HepG2 (cell line): ENCODE data around the gene GJB5. TPM values are rescaled to one million over a fixed set of nuclear protein-coding genes. Genes with fewer than 3 reads are reported as not detected.

ENCODE experiments used
- AHDC1 ChIP-seq: sonication (generic); formaldehyde crosslinking; IDR thresholded peaks from 2 replicates; pipeline ENCODE4 v1.5.1; 2020; ENCODE audit warnings: mild to moderate bottlenecking, missing genetic modification reagents, borderline replicate concordance
- HCFC1 ChIP-seq: fragments of 150-350 bp; IDR thresholded peaks from 2 replicates; pipeline ENCODE4 v1.6.1; 2014; ENCODE audit warnings: low read depth, low read length
- HHEX ChIP-seq: IDR thresholded peaks from 2 replicates; pipeline ENCODE4 v1.6.1; 2016; ENCODE audit warnings: control low read depth
- HMG20B ChIP-seq: conservative IDR thresholded peaks from 2 replicates; pipeline ENCODE4 v1.6.1; 2016; ENCODE audit warnings: missing genetic modification reagents, missing compliant biosample characterization
- MZF1 ChIP-seq: sonication (generic); formaldehyde crosslinking; IDR thresholded peaks from 2 replicates; pipeline ENCODE4 v1.8.1; 2023; ENCODE audit warnings: mild to moderate bottlenecking, missing genetic modification reagents, borderline replicate concordance
- NCOA5 ChIP-seq: sonication (generic); formaldehyde crosslinking; IDR thresholded peaks from 2 replicates; pipeline ENCODE4 v1.4.0; 2020; ENCODE audit warnings: missing genetic modification reagents
- NRL ChIP-seq: sonication (generic); formaldehyde crosslinking; IDR thresholded peaks from 2 replicates; pipeline ENCODE4 v1.5.0; 2020; ENCODE audit warnings: missing genetic modification reagents, mild to moderate bottlenecking, moderate library complexity, borderline replicate concordance
- SKIL ChIP-seq: sonication (generic); formaldehyde crosslinking; IDR thresholded peaks from 2 replicates; pipeline ENCODE4 v1.8.0; 2022; ENCODE audit warnings: missing genetic modification reagents, mild to moderate bottlenecking, moderate library complexity, borderline replicate concordance
- TEAD3 ChIP-seq: optimal IDR thresholded peaks from 2 replicates; pipeline ENCODE3; 2016; ENCODE audit warnings: borderline replicate concordance
- ZFP82 ChIP-seq: sonication (generic); formaldehyde crosslinking; IDR thresholded peaks from 2 replicates; pipeline ENCODE4 v1.5.1; 2020; ENCODE audit warnings: mild to moderate bottlenecking, missing genetic modification reagents, borderline replicate concordance
- ZNF224 ChIP-seq: sonication (generic); formaldehyde crosslinking; IDR thresholded peaks from 2 replicates; pipeline ENCODE4 v1.5.0; 2020; ENCODE audit warnings: mild to moderate bottlenecking, missing genetic modification reagents
- ZNF34 ChIP-seq: sonication (generic); formaldehyde crosslinking; IDR thresholded peaks from 2 replicates; pipeline ENCODE4 v1.4.0; 2020; ENCODE audit warnings: mild to moderate bottlenecking, missing genetic modification reagents, borderline replicate concordance
- ZNF460 ChIP-seq: sonication (generic); formaldehyde crosslinking; IDR thresholded peaks from 2 replicates; pipeline ENCODE4 v1.5.1; 2020; ENCODE audit warnings: missing genetic modification reagents, mild to moderate bottlenecking, borderline replicate concordance
- ZNF709 ChIP-seq: sonication (generic); formaldehyde crosslinking; IDR thresholded peaks from 2 replicates; pipeline ENCODE4 v1.5.0; 2020; ENCODE audit warnings: mild to moderate bottlenecking, missing genetic modification reagents
- ZNF788 ChIP-seq: sonication (generic); formaldehyde crosslinking; IDR thresholded peaks from 2 replicates; pipeline ENCODE4 v1.5.0; 2020; ENCODE audit warnings: mild to moderate bottlenecking, missing genetic modification reagents, borderline replicate concordance
- polyA plus RNA-seq, 8 experiments: library from polyadenylated mRNA; depleted of rRNA in 3 of 8; stranded (reverse) in 7 of 8; unstranded in 1 of 8; fragments of >200 nt; fragmentation: Illumina TruSeq in 4 of 8; extraction: Trizol in 4 of 8; gene quantifications; 2 replicates each; pipeline versions ENCODE4 v1.2.1 to v1.2.3, GENCODE V29; 2011 to 2016; ENCODE audit warnings: low read depth in 4 of 8, missing spikeins in 1 of 8, mixed read lengths in 1 of 8; ENCODE audit not compliant: insufficient read depth in 1 of 8
- total RNA-seq, 5 experiments: library from RNA; depleted of rRNA; stranded (reverse); fragments of >200 nt; fragmentation: Illumina TruSeq; extraction: Trizol; gene quantifications; 2 replicates each; pipeline ENCODE4 v1.2.3, GENCODE V29; 2016; ENCODE audit warnings: low read depth in 1 of 5
- TF ChIP-seq, protein P1 (sequence below), 2 experiments: sonication (generic) in 1 of 2; formaldehyde crosslinking in 1 of 2; IDR thresholded peaks; 2 replicates each; pipeline versions ENCODE4 v1.4.0 to v1.6.1; 2016 to 2020; ENCODE audit warnings: borderline replicate concordance in 1 of 2, low read depth in 1 of 2, mild to moderate bottlenecking in 1 of 2, missing genetic modification reagents in 1 of 2

Gene GJB5
- total and polyA plus RNA-seq, 2 of the 13 experiments (the other 11 are each of a cell fraction or from before 2014, with no cell fraction given), result not detected

GRCh38 chr1:34742667-34743270 lies 12.1 kb upstream of the GJB5 start (continued):
- TF ChIP-seq ZNF788 (CRISPR knock-in tag), result no peak; the same call in 1 of the 2 replicates
- no peak for TF ChIP-seq ZNF709 (CRISPR knock-in tag)
- no peak for TF ChIP-seq AHDC1 (CRISPR knock-in tag)
- no peak for TF ChIP-seq NCOA5 (CRISPR knock-in tag)
- 0 out of 2 replicates have a peak, but pooled peaks have one; percentile 24 for TF ChIP-seq NRL (CRISPR knock-in tag)
- no peak for TF ChIP-seq HHEX
- no peak for TF ChIP-seq ZNF460 (CRISPR knock-in tag)
- TF ChIP-seq ZFP82 (CRISPR knock-in tag), result no peak
- no peak for TF ChIP-seq HCFC1
- no peak for TF ChIP-seq HMG20B (CRISPR knock-in tag)
- no peak for TF ChIP-seq SKIL (CRISPR knock-in tag)
- TF ChIP-seq, protein P1, sequence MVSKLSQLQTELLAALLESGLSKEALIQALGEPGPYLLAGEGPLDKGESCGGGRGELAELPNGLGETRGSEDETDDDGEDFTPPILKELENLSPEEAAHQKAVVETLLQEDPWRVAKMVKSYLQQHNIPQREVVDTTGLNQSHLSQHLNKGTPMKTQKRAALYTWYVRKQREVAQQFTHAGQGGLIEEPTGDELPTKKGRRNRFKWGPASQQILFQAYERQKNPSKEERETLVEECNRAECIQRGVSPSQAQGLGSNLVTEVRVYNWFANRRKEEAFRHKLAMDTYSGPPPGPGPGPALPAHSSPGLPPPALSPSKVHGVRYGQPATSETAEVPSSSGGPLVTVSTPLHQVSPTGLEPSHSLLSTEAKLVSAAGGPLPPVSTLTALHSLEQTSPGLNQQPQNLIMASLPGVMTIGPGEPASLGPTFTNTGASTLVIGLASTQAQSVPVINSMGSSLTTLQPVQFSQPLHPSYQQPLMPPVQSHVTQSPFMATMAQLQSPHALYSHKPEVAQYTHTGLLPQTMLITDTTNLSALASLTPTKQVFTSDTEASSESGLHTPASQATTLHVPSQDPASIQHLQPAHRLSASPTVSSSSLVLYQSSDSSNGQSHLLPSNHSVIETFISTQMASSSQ (IDR thresholded peaks at IDR 0.05; ENCODE audit: low read depth), result no peak
- TF ChIP-seq, protein P1 (CRISPR knock-in tag; IDR thresholded peaks at IDR 0.05; ENCODE audit: borderline replicate concordance), result no peak
- no peak for TF ChIP-seq ZNF34 (CRISPR knock-in tag)
- TF ChIP-seq MZF1 (CRISPR knock-in tag), result no peak
- TF ChIP-seq ZNF224, result no peak
- no peak for TF ChIP-seq TEAD3
